SK-MEL-5 (cell line): ENCODE results near the gene VASN. TPM values are rescaled to one million over a fixed set of nuclear protein-coding genes. Genes with fewer than 3 reads are reported as not detected.
"Not testable (repeated sequence)": the region's sequence is repeated elsewhere in the genome, so short reads cannot be mapped to it uniquely, and the experiment has no call there.

ENCODE experiments used
- DNase-seq: peaks from one replicate; pipeline ENCODE4 v3.0.0-alpha.2; 2016; ENCODE audit warnings: low read depth, low spot score
- in situ Hi-C: cut with HindIII; loops from 2 replicates; pipeline ENCODE4 v1.10.0; 2016; ENCODE audit warnings: low sequenced_read_pairs, high pct_unique_total_duplicates, low pct_unique_long_range_greater_than_20kb
- polyA plus RNA-seq, 2 experiments: library from polyadenylated mRNA; depleted of rRNA; stranded (reverse); fragments of >200 nt; gene quantifications; 2 replicates each; pipeline ENCODE4 v1.2.3, GENCODE V29; 2015
- total RNA-seq: library from RNA; depleted of rRNA; stranded (reverse); fragments of >200 nt; shearing (Covaris generic); gene quantifications from 2 replicates; pipeline ENCODE4 v1.2.3, GENCODE V29; 2014; rRNA removed

The VASN gene
- 0.03 and 0.35 TPM in 2 replicates for total RNA-seq
- 0.62 and 0.77 TPM in 2 replicates for polyA plus RNA-seq (2015; cell fraction: cytosol; rRNA removed)
- polyA plus RNA-seq (2015; cell fraction: nucleus; rRNA removed), result not detected in 2 replicates

- DNase-seq, result peak; percentile 49
- in situ Hi-C loops, result no loop called here
Observed at GRCh38 chr16:4371357-4372000, at the start of gene VASN. Gene VASN (plus strand): TSS chr16:4371848. CDS start chr16:4380878, 9,030 bp downstream.

- DNase-seq, result no peak
- in situ Hi-C loops, result no loop called here
Observed at GRCh38 chr16:4322121-4323052, 49.3 kb upstream of the VASN start.

DNA sequence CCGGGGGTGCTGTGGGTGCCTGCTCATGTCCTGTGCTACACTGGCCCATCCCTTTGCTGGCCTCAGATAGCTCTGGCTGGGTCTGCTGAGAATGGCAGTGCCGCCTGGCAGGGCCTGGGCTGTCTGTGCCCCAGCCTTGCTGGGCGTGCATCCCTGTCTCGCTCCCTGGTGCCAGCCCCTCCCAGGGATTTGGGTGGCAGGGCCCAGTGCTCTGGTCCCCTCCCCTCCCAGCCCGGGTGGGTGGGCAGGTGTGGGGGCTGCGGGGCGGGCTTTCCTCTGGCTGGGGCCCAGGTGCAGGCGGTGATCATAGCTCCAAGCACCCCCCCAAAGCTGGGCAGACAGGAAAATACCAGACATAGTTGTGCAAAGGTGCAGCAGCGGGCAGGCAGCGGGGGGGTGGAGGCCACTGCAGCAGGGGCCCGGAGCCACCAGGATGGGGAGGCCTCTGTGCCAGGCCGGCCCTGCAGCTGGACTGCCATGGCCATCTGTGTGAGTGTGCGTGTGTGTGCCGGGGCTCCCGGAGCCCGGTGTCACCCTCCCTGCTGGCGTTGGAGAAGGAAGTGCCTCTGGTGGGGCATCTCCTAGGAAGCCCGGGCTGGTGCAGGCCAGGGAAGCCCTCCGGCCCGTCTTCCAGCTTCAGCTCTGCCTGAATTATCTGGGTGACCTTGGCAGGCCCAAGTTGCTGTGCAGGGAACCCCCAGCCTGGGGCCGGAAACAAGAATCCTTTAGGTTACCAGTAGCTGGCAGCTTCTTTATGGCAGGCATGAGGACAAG, 48.4 kb upstream of the VASN start:
- in situ Hi-C loops, result no loop called here
- DNase-seq, result no peak

GRCh38 chr16:4323845-4324488, 47.7 kb upstream of the VASN start:
- DNase-seq, result peak; percentile 36
- in situ Hi-C loops, result no loop called here

GRCh38 chr16:4324492-4325252, 47.0 kb upstream of the VASN start:
- in situ Hi-C loops, result no loop called here
- no peak for DNase-seq

GRCh38 chr16:4325253-4325758, 46.3 kb upstream of the VASN start:
- DNase-seq, result no peak
- in situ Hi-C loops, result no loop called here

- DNase-seq, result no peak
- in situ Hi-C loops, result no loop called here
Observed at GRCh38 chr16:4327386-4328045, 44.1 kb upstream of the VASN start.

GRCh38 chr16:4328046-4328781, 43.4 kb upstream of the VASN start:
- DNase-seq, result no peak
- in situ Hi-C loops, result no loop called here

- in situ Hi-C loops, result no loop called here
- no peak for DNase-seq
Observed at GRCh38 chr16:4328782-4329775, 42.6 kb upstream of the VASN start.

DNA sequence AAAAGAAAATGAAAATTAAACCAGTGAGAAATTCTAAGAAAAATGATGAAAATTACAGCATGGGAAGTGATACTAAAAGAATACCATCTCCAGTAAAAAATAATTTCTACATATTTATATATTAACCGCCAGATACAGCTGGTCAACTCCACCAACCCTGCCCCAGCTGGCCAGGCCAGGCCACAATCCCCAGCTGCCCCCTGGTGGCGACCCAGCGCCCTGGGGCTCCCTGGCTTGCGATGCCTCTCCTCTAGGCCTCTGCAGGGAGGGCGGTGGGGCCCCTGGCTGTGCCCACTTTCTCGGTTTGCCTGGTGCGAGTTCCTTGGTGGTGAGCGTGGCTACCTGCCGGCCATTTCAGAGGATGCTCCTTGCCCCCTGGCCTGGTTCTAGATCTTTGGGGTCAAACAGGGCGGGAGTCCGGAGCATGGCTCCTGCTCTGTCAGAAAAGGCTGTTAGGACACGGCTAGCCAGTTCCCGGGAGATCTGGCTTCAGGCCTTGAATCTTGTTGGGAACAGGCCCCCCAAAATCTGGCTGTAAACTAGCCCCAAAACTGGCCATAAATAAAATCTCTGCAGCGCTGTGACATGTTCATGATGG, 41.3 kb upstream of the VASN start:
- peak; percentile 69 for DNase-seq
- in situ Hi-C loops, result no loop called here

DNA sequence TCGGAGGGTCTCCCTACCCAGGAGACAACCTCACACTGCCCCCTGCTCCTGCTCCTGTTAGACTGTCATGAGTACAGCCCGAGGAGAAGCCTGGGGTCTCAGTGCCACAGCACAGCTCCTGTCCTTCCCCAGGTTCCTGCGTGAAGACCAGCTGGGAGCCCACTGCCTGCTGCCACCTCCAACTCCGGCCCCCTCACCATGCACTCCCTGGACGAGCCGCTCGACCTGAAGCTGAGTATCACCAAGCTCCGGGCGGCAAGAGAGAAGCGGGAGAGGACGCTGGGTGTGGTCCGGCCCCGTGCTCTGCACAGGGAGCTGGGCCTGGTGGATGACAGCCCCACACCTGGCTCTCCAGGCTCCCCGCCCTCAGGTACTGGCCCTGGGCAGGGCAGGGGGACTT, 39.6 kb upstream of the VASN start:
- DNase-seq, result no peak
- in situ Hi-C loops, result no loop called here

GRCh38 chr16:4332623-4333307, 38.9 kb upstream of the VASN start:
- DNase-seq, result no peak
- in situ Hi-C loops, result no loop called here

- DNase-seq, result no peak
- in situ Hi-C loops, result no loop called here
Observed at GRCh38 chr16:4333308-4333638, 38.4 kb upstream of the VASN start.

GRCh38 chr16:4333714-4334113, 37.9 kb upstream of the VASN start:
- in situ Hi-C loops, DNase-seq: not testable (repeated sequence)
